Esophagus squamous epithelium (tissue), 4 donors: Measurements from ENCODE around the gene TMEM234.

Experiments
- CTCF ChIP-seq, 6 experiments: fragments of 450-650 bp in 4 of 6; fragments of 200-600 bp in 2 of 6; sonication (generic) in 2 of 6; IDR thresholded peaks; one replicate each; pipeline ENCODE4 v1.5.1; 2016 to 2019; ENCODE audit warnings: antibody characterized with exemption in 6 of 6, mild to moderate bottlenecking in 4 of 6, moderate library complexity in 4 of 6
- POLR2A ChIP-seq, 4 donors: fragments of 450-650 bp; IDR thresholded peaks; one replicate each; pipeline ENCODE4 v1.6.1; 2017; ENCODE audit warnings: antibody characterized with exemption in 4 of 4, mild to moderate bottlenecking in 4 of 4, moderate library complexity in 3 of 4

DNA sequence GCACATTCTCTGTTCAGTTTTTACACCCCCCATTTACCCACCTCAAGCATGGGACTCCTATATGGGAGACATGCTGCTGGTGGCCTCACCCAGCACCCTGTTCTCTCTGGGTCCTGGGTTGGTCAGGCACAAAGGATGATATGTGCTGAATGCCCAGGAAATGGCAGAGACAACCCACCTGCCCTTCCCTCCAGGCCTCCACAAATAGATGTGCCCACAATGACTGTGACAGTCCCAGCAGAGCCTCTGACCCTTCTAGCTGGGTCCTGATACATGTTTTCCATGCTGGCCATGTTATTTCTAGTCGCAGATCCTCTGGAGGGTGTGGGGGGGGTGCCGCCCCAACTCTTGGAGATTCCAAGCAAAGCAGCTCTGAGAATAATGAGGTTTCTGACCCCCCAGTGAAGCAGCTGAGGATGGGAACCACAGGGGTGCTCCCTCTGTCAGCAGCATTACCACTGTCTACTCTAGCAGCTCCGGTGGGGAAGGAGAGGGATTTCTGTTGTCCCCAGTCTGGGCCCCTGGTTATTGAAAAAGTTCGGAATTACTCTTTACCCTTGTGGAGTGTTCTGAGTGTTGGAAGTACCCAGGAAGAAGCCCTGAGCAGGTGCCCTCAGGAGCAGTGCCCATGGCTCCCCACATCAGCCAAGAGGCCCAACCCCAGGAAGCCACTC is 23.0 kb downstream of the TMEM234 start:
- TF ChIP-seq POLR2A (IDR thresholded peaks at IDR 0.05): no peak
- TF ChIP-seq CTCF (IDR thresholded peaks at IDR 0.05): no peak
